ENCODE measurements around the gene CMKLR1. TPM values are rescaled to one million over a fixed set of nuclear protein-coding genes. Genes with fewer than 3 reads are reported as not detected.

Gene CMKLR1
- total RNA-seq, 2 donors from 2014 or later: not detected

DNA sequence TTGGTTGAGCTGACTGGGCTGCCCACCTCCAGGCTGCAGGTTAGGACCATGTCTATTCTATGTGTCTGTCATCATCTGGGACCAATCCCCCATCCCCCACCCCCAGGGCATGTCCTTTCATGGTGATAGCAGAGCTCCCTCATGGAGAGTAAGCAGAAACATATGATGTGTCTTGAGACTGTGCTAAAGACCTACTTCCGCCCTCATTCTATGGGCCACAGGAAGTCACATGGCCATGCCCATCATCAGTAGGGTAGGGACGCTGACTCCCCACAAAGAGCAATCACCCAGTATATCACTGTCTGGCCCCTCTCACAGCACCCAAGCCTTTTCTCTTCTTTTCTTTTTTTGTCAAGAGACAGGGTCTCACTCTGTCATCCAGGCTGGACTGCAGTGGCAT, 99.7 kb downstream of the CMKLR1 start:
- H3K36me3 Mint-ChIP-seq (ENCODE audit: low read depth): peaks cover 4% of the 10 kb centered on the region
- TF ChIP-seq CTCF (conservative IDR thresholded peaks at IDR 0.05): no peak
- H3K4me1 Mint-ChIP-seq: peaks cover 20% of the 10 kb centered on the region
- H3K4me1 ChIP-seq (ENCODE audit: control insufficient read depth, insufficient read depth, low read length): peaks cover 11% of the 10 kb centered on the region
- H3K4me3 Mint-ChIP-seq: no peak overlapping the region
- WGBS, 2 experiments (ENCODE audit: insufficient coverage in 1 of 2, insufficient read length in 1 of 2): 96 to 100% methylated on average over 2 of the region's 2 CpGs
- H3K27me3 ChIP-seq (ENCODE audit: control insufficient read depth, insufficient read depth, low read length, poor library complexity, severe bottlenecking): no peaks in the 10 kb centered on the region
- no peak overlapping the region for H3K4me3 ChIP-seq (ENCODE audit: low read length)
- no peak overlapping the region for H3K27ac ChIP-seq (ENCODE audit: low read depth, low read length)
- H3K9me3 Mint-ChIP-seq: peaks cover 21% of the 10 kb centered on the region
- H3K9ac ChIP-seq (ENCODE audit: extremely low read depth, low read length, poor library complexity, severe bottlenecking): no peak overlapping the region
- H3K36me3 ChIP-seq (ENCODE audit: control insufficient read depth, insufficient read depth, low read length): no peaks in the 10 kb centered on the region
- H3K27me3 Mint-ChIP-seq (ENCODE audit: insufficient read depth): peaks cover 3% of the 10 kb centered on the region
- no peak overlapping the region for H3K27ac Mint-ChIP-seq
- DNase-seq: no peak
- peaks cover 12% of the 10 kb centered on the region for H3K9me3 ChIP-seq (ENCODE audit: control insufficient read depth, low read length)

DNA sequence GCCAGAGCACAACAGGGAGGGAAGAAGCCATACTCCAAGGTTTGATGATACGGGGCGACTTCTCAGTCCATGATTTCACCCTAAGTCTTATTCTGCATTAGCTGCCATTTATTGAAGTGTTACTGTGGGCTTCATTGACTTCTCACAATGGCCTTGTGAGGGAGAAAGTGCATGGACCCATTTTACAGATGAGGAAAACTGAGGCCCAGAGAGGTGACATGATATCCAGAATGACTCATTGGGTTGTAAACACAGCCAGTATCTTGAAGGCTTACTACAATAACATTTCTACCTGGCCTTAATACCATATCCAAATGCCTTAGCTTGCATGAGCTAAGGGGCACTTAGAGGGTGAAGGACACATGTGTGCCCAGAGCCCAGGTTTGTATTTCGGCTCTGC, 100.6 kb downstream of the CMKLR1 start:
- no peak overlapping the region for H3K27ac Mint-ChIP-seq

More for the DNA sequence above, 100.6 kb downstream of the CMKLR1 start:
- no peaks in the 10 kb centered on the region for H3K36me3 ChIP-seq (ENCODE audit: control insufficient read depth, insufficient read depth, low read length)
- Mint-ChIP-seq H3K4me1 (peaks cover 20% of the 10 kb centered on the region), H3K9me3 (peaks cover 21% of the 10 kb centered on the region), H3K27me3 (ENCODE audit: insufficient read depth) (peaks cover 3% of the 10 kb centered on the region), H3K36me3 (ENCODE audit: low read depth) (peaks cover 4% of the 10 kb centered on the region), H3K4me3 (no peak overlapping the region)
- no peak for TF ChIP-seq CTCF (conservative IDR thresholded peaks at IDR 0.05)
- H3K9ac ChIP-seq (ENCODE audit: extremely low read depth, low read length, poor library complexity, severe bottlenecking): no peak overlapping the region
- H3K4me3 ChIP-seq (ENCODE audit: low read length): no peak overlapping the region
- H3K9me3 ChIP-seq (ENCODE audit: control insufficient read depth, low read length): peaks cover 12% of the 10 kb centered on the region
- no peak for DNase-seq
- no peak overlapping the region for H3K27ac ChIP-seq (ENCODE audit: low read depth, low read length)
- peaks cover 11% of the 10 kb centered on the region for H3K4me1 ChIP-seq (ENCODE audit: control insufficient read depth, insufficient read depth, low read length)
- WGBS, 2 experiments (ENCODE audit: insufficient coverage in 1 of 2, insufficient read length in 1 of 2): 94% methylated on average over 3 of the region's 3 CpGs
- no peaks in the 10 kb centered on the region for H3K27me3 ChIP-seq (ENCODE audit: control insufficient read depth, insufficient read depth, low read length, poor library complexity, severe bottlenecking)

Other genes with a start within 250 kb of the CMKLR1 start
- 1 to 10 TPM in 1 of 2 donors, under 1 TPM in 1; 0.80 to 1.3 TPM for gene WSCD2, start 210.0 kb downstream of the CMKLR1 start, total RNA-seq
- 1 to 10 TPM; 6.2 to 6.8 TPM for gene FICD, start 176.0 kb upstream of the CMKLR1 start, total RNA-seq
- 10 to 100 TPM; 83.5 to 86.2 TPM for gene SART3, start 221.9 kb upstream of the CMKLR1 start, total RNA-seq
- 10 to 100 TPM; 63.1 to 66.0 TPM for gene ISCU, start 223.3 kb upstream of the CMKLR1 start, total RNA-seq